Type B pancreatic cell (in vitro differentiated cells): ENCODE results near the gene ARHGAP44. TPM values are rescaled to one million over a fixed set of nuclear protein-coding genes. Genes with fewer than 3 reads are reported as not detected.

ENCODE experiments used
- DNase-seq: peaks from one replicate; pipeline ENCODE4 v3.0.0; 2021; ENCODE audit warnings: mixed read lengths; ENCODE audit not compliant: unreplicated experiment; ENCODE audit errors: extremely low spot score
- H3K27ac Mint-ChIP-seq: 2 replicates; pipeline ENCODE4 v1.8.0; 2021; ENCODE audit warnings: mild to moderate bottlenecking, mixed read lengths
- H3K27me3 Mint-ChIP-seq: 2 replicates; pipeline ENCODE4 v1.8.0; 2021; ENCODE audit warnings: mixed read lengths
- H3K36me3 Mint-ChIP-seq: 2 replicates; pipeline ENCODE4 v1.8.0; 2021; ENCODE audit warnings: mixed read lengths
- H3K4me1 Mint-ChIP-seq: one replicate; pipeline ENCODE4 v1.8.0; 2021; ENCODE audit warnings: mixed read lengths; ENCODE audit not compliant: unreplicated experiment
- H3K4me3 Mint-ChIP-seq: 2 replicates; pipeline ENCODE4 v1.8.0; 2021; ENCODE audit warnings: mild to moderate bottlenecking, mixed read lengths
- H3K9me3 Mint-ChIP-seq: 2 replicates; pipeline ENCODE4 v1.8.0; 2021; ENCODE audit warnings: mixed read lengths
- total RNA-seq: library from RNA; stranded (reverse); gene quantifications from 2 replicates; pipeline ENCODE4 v1.2.1, GENCODE V29; 2021; ENCODE audit warnings: low replicate concordance
- TF ChIP-seq, protein P1 (sequence below): fragments of 200-600 bp; sonication (generic); conservative IDR thresholded peaks from 2 replicates; pipeline ENCODE4 v1.5.0; 2021; ENCODE audit warnings: antibody characterized with exemption, mild to moderate bottlenecking

Gene ARHGAP44
- total RNA-seq, 1 donor from 2014 or later: 10.9 TPM

DNA sequence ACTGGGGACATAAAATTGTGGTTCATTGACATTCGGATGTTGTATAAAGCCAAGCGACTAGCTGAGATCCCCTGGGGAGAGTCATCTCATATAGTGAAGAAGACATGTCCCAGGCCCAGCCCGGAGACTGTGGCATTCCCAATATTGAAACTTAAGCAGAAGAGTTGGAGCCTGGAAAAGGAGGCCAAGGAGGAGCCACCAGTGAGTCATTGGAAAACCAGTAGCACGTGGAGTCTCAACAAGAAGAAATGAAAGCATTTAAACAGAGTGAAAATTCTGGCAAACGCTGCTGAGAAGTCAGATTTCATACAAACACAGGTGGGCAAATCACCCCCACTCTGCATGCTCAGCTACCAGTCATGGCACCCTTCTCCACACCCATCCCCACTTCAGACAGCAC is 237.9 kb downstream of the ARHGAP44 start:
- Mint-ChIP-seq H3K4me3 (no peak overlapping the region), H3K27ac (no peak overlapping the region), H3K27me3 (peaks cover 17% of the 10 kb centered on the region), H3K36me3 (no peaks in the 10 kb centered on the region), H3K9me3 (no peaks in the 10 kb centered on the region), H3K4me1 (peaks cover 9% of the 10 kb centered on the region)
- TF ChIP-seq, protein P1, sequence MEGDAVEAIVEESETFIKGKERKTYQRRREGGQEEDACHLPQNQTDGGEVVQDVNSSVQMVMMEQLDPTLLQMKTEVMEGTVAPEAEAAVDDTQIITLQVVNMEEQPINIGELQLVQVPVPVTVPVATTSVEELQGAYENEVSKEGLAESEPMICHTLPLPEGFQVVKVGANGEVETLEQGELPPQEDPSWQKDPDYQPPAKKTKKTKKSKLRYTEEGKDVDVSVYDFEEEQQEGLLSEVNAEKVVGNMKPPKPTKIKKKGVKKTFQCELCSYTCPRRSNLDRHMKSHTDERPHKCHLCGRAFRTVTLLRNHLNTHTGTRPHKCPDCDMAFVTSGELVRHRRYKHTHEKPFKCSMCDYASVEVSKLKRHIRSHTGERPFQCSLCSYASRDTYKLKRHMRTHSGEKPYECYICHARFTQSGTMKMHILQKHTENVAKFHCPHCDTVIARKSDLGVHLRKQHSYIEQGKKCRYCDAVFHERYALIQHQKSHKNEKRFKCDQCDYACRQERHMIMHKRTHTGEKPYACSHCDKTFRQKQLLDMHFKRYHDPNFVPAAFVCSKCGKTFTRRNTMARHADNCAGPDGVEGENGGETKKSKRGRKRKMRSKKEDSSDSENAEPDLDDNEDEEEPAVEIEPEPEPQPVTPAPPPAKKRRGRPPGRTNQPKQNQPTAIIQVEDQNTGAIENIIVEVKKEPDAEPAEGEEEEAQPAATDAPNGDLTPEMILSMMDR: no peak
- DNase-seq: no peak

DNA sequence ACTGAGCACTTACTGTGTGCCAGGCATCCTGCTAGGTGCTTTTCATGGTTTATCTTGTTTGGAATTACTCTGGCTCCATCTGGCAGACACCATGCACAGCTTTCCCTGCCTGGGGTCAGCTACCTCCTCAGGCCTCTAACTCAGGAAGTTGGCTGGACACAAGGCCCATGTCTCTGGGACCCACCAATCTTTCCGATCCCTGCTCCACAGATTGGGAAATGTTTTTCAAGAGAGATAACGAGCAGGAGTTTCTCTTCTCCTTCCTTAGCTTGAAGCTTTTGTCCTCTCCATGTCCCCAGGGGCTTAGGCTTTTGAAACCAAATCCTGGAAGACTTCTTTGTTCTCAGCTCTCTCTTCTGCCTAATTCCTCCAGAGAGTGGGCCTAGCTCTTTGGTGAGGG is 240.0 kb downstream of the ARHGAP44 start:
- H3K27ac Mint-ChIP-seq: no peak overlapping the region

DNA sequence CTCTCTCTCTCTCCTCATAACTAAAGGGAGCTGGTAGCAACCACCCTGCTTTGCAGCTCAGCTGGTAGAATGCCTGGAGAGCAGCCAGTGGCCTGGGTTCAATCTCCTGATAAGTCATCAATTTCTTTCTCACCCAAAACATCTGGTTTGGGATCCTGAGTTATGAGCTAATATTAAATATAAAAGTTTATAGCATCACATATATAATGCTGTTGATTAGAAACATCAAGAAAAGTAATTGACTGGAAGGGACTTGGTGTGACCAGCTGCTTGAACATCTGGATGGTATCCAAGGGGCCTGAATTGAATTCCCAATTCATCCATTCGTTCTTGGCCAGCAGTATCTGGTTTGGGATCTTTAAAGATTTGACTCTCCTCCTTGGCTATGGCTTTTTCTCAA is 240.8 kb downstream of the ARHGAP44 start:
- no peaks in the 10 kb centered on the region for H3K9me3 Mint-ChIP-seq

More for the DNA sequence above, 240.0 kb downstream of the ARHGAP44 start:
- peaks cover 17% of the 10 kb centered on the region for H3K27me3 Mint-ChIP-seq
- no peaks in the 10 kb centered on the region for H3K9me3 Mint-ChIP-seq
- H3K4me1 Mint-ChIP-seq: peaks cover 9% of the 10 kb centered on the region
- H3K36me3 Mint-ChIP-seq: no peaks in the 10 kb centered on the region
- no peak for DNase-seq
- H3K4me3 Mint-ChIP-seq: no peak overlapping the region
- TF ChIP-seq, protein P1: no peak

DNA sequence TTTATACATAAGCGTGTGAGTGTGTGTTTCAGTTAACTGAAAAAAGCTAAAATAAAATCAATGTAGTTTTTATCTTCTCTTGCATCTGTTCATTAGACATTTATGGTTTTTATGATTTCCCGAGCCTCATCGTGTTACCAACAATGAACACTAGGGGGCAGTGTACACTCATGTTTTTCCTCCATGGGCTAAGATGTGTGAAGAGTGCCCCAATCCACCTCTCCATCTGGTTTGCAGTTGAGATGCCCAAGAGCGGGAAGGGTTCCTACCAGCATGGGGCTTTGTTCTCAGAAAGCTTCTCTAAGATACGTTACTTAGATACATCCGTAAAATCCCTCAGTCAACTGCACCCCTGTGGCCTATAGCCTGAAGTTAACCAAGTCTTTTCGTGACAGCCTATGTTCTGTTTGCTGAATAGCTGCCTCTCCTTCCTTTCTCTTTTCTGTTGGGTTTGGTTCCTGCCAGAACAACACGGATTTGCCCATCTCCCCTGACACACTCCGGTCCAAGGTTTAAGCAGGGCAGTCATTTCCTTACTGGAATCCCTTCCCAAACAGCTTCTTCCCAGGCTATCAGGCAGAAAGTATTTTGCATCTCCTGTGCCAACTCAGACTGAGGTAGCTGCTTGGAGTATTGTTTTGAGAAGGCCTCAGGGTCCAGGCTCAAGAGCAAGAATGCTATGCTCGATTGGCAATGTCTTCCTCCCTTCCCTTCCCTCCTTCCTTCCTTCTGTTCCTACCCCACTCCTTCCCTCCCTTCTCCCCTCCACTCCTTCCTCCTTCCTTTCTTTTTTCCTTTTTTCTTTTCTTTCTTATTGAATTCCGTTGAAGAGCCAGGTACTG is 241.4 kb downstream of the ARHGAP44 start:
- no peak for DNase-seq
- no peaks in the 10 kb centered on the region for H3K9me3 Mint-ChIP-seq

More for the DNA sequence above, 240.8 kb downstream of the ARHGAP44 start:
- TF ChIP-seq, protein P1: no peak
- no peak for DNase-seq
- Mint-ChIP-seq H3K4me1 (peaks cover 9% of the 10 kb centered on the region), H3K36me3 (no peaks in the 10 kb centered on the region), H3K27me3 (peaks cover 18% of the 10 kb centered on the region), H3K4me3 (no peak overlapping the region), H3K27ac (no peak overlapping the region)

DNA sequence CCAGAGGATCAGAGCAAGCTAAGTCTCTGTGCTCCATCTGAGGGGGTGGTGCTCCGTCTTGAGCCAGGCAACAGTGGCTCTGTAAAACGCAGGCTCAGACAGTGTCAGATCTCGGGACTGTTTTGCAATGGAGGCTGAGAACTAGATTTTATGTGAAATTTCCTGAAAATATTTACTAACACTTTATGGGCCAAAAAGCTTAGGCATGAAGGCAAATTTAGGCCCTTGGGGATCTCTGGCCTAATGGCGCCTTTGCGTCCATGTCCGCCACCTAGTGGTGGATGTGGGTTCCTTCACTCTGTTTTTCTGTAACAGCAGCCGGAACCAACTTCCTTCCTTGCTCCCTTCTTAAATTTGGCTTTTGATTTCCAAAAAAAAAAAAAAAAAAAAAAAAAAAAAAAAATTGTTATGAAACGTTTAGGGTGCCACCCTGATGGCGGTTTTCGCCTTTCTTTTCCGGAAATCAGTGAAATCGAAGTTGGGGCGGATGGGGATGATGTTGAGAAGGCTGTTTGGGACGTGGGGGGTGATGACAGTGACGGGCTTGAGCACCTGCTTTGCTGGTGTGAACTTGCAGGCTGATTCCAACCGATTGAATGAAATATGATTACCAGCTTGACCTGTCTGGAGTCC is 242.5 kb downstream of the ARHGAP44 start:
- Mint-ChIP-seq H3K4me3 (no peak overlapping the region), H3K9me3 (no peaks in the 10 kb centered on the region), H3K36me3 (no peaks in the 10 kb centered on the region), H3K4me1 (peaks cover 9% of the 10 kb centered on the region), H3K27me3 (peaks cover 11% of the 10 kb centered on the region), H3K27ac (no peak overlapping the region)
- no peak for DNase-seq
- TF ChIP-seq, protein P1: peak; percentile 87

More for the DNA sequence above, 241.4 kb downstream of the ARHGAP44 start:
- no peaks in the 10 kb centered on the region for H3K36me3 Mint-ChIP-seq
- peaks cover 17% of the 10 kb centered on the region for H3K27me3 Mint-ChIP-seq
- TF ChIP-seq, protein P1: peak; percentile 90
- H3K4me1 Mint-ChIP-seq: peaks cover 9% of the 10 kb centered on the region
- no peak overlapping the region for H3K4me3 Mint-ChIP-seq
- no peak overlapping the region for H3K27ac Mint-ChIP-seq
